HEK293 (cell line): ENCODE data around the gene PDIA5.

ENCODE experiments used
- CTCF ChIA-PET: fragments of 350-600 bp; formaldehyde crosslinking; extraction: SDS; loops from one replicate; lab custom pipeline; 2021; ENCODE audit warnings: antibody characterized with exemption; lab: Yijun Ruan, JAX
- POLR2A ChIA-PET: fragments of 300-600 bp; formaldehyde crosslinking; extraction: SDS; loops from one replicate; lab custom pipeline; 2020; ENCODE audit warnings: antibody characterized with exemption, inconsistent platforms; lab: Yijun Ruan, JAX
- H3K27ac ChIP-seq: fragments of 200-500 bp; sonication (Bioruptor generic); 2 replicates; pipeline ENCODE4 v1.5.1; 2014; ENCODE audit warnings: low read depth, low read length, control low read depth, inconsistent platforms; ENCODE audit errors: extremely low read depth
- H3K36me3 ChIP-seq, 2 experiments: fragments of 200-500 bp in 1 of 2; sonication (Bioruptor generic) in 1 of 2; 1 replicate in 1 of 2; 2 replicates in 1 of 2; pipeline ENCODE4 v1.5.1; 2014 to 2017; ENCODE audit warnings: inconsistent platforms in 2 of 2, low read length in 2 of 2; ENCODE audit not compliant: control insufficient read depth in 2 of 2, insufficient read depth in 1 of 2
- H3K4me1 ChIP-seq: fragments of 200-500 bp; sonication (Bioruptor generic); 2 replicates; pipeline ENCODE4 v1.5.1; 2014; ENCODE audit warnings: mild to moderate bottlenecking, low read length, inconsistent platforms; ENCODE audit not compliant: control insufficient read depth, insufficient read depth
- H3K4me3 ChIP-seq: 2 replicates; pipeline ENCODE4 v1.5.1; 2011; ENCODE audit warnings: low read depth, mild to moderate bottlenecking, control low read depth, low read length, moderate library complexity
- H3K9me3 ChIP-seq: fragments of 200-500 bp; sonication (Bioruptor generic); 2 replicates; pipeline ENCODE4 v1.5.1; 2014; ENCODE audit warnings: low read depth, low read length, inconsistent platforms; ENCODE audit not compliant: control insufficient read depth, insufficient read depth
- BCL6B ChIP-seq: fragments of 450-650 bp; formaldehyde crosslinking; IDR thresholded peaks from 2 replicates; pipeline ENCODE4 v1.5.1; 2017; ENCODE audit warnings: missing biosample characterization, missing genetic modification characterization
- HOXD13 ChIP-seq: sonication (generic); formaldehyde crosslinking; IDR thresholded peaks from 2 replicates; pipeline ENCODE4 v1.8.0; 2022; ENCODE audit warnings: missing genetic modification reagents, borderline replicate concordance
- INSM2 ChIP-seq: fragments of 450-650 bp; formaldehyde crosslinking; IDR thresholded peaks from 2 replicates; pipeline ENCODE4 v1.5.1; 2016; ENCODE audit warnings: missing biosample characterization, missing genetic modification characterization
- MEIS1 ChIP-seq: sonication (generic); formaldehyde crosslinking; IDR thresholded peaks from 2 replicates; pipeline ENCODE4 v1.8.1; 2022; ENCODE audit warnings: missing genetic modification reagents, mild to moderate bottlenecking, borderline replicate concordance
- TCF7L2 ChIP-seq: IDR thresholded peaks from 2 replicates; pipeline ENCODE4 v1.6.1; 2011; ENCODE audit warnings: low read depth, mild to moderate bottlenecking, inconsistent platforms, low read length, moderate library complexity, borderline replicate concordance
- YY1 ChIP-seq: fragments of 450-650 bp; formaldehyde crosslinking; IDR thresholded peaks from 2 replicates; pipeline ENCODE4 v1.5.1; 2018; ENCODE audit warnings: missing biosample characterization, missing genetic modification characterization
- YY2 ChIP-seq: fragments of 450-650 bp; formaldehyde crosslinking; IDR thresholded peaks from 2 replicates; pipeline ENCODE4 v1.5.1; 2016; ENCODE audit warnings: missing biosample characterization, missing genetic modification characterization
- ZBTB1 ChIP-seq: fragments of 450-650 bp; formaldehyde crosslinking; IDR thresholded peaks from 2 replicates; pipeline ENCODE4 v1.5.1; 2016; ENCODE audit warnings: missing biosample characterization, missing genetic modification characterization
- ZBTB21 ChIP-seq: fragments of 450-650 bp; formaldehyde crosslinking; IDR thresholded peaks from 2 replicates; pipeline ENCODE4 v1.5.1; 2017; ENCODE audit warnings: missing biosample characterization, missing genetic modification characterization
- ZBTB8A ChIP-seq: fragments of 450-650 bp; formaldehyde crosslinking; IDR thresholded peaks from 2 replicates; pipeline ENCODE4 v1.5.1; 2016; ENCODE audit warnings: missing biosample characterization, missing genetic modification characterization
- ZNF114 ChIP-seq: fragments of 450-650 bp; formaldehyde crosslinking; IDR thresholded peaks from 2 replicates; pipeline ENCODE4 v1.5.0; 2017; ENCODE audit warnings: missing biosample characterization, missing genetic modification characterization
- ZNF133 ChIP-seq: fragments of 450-650 bp; formaldehyde crosslinking; IDR thresholded peaks from 2 replicates; pipeline ENCODE4 v1.5.1; 2016; ENCODE audit warnings: missing biosample characterization, missing genetic modification characterization
- ZNF221 ChIP-seq: fragments of 450-650 bp; formaldehyde crosslinking; IDR thresholded peaks from 2 replicates; pipeline ENCODE4 v1.5.1; 2017; ENCODE audit warnings: missing biosample characterization, missing genetic modification characterization, borderline replicate concordance
- ZNF394 ChIP-seq: fragments of 450-650 bp; formaldehyde crosslinking; IDR thresholded peaks from 2 replicates; pipeline ENCODE4 v1.5.1; 2016; ENCODE audit warnings: missing biosample characterization, missing genetic modification characterization, mild to moderate bottlenecking, moderate library complexity, borderline replicate concordance
- ZNF404 ChIP-seq: fragments of 450-650 bp; formaldehyde crosslinking; IDR thresholded peaks from 2 replicates; pipeline ENCODE4 v1.5.1; 2017; ENCODE audit warnings: missing biosample characterization, missing genetic modification characterization
- ZNF48 ChIP-seq: fragments of 450-650 bp; formaldehyde crosslinking; IDR thresholded peaks from 2 replicates; pipeline ENCODE4 v1.5.1; 2016; ENCODE audit warnings: missing biosample characterization, missing genetic modification characterization
- ZNF610 ChIP-seq: fragments of 450-650 bp; formaldehyde crosslinking; IDR thresholded peaks from 2 replicates; pipeline ENCODE4 v1.5.1; 2016; ENCODE audit warnings: missing biosample characterization, missing genetic modification characterization, borderline replicate concordance
- ZNF639 ChIP-seq: fragments of 450-650 bp; formaldehyde crosslinking; IDR thresholded peaks from 2 replicates; pipeline ENCODE4 v1.5.1; 2016; ENCODE audit warnings: missing biosample characterization, missing genetic modification characterization
- ZNF654 ChIP-seq: fragments of 450-650 bp; formaldehyde crosslinking; IDR thresholded peaks from 2 replicates; pipeline ENCODE4 v1.5.1; 2016; ENCODE audit warnings: low read depth, missing biosample characterization, missing genetic modification characterization
- ZNF677 ChIP-seq: fragments of 450-650 bp; IDR thresholded peaks from 2 replicates; pipeline ENCODE4 v1.5.0; 2018; ENCODE audit warnings: missing biosample characterization, mild to moderate bottlenecking, missing genetic modification characterization, moderate library complexity
- ZNF791 ChIP-seq: fragments of 450-650 bp; formaldehyde crosslinking; IDR thresholded peaks from 2 replicates; pipeline ENCODE4 v1.5.1; 2016; ENCODE audit warnings: missing biosample characterization, missing genetic modification characterization
- ZSCAN4 ChIP-seq: fragments of 450-650 bp; formaldehyde crosslinking; IDR thresholded peaks from 2 replicates; pipeline ENCODE4 v1.5.1; 2017; ENCODE audit warnings: missing biosample characterization, missing genetic modification characterization
- TF ChIP-seq, protein P1 (sequence below): sonication (generic); formaldehyde crosslinking; IDR thresholded peaks from 2 replicates; pipeline ENCODE4 v1.8.1; 2022; ENCODE audit warnings: mild to moderate bottlenecking, moderate library complexity, missing genetic modification reagents
- TF ChIP-seq, protein P2 (sequence below): IDR thresholded peaks from 2 replicates; pipeline ENCODE4 v1.6.1; 2011; ENCODE audit warnings: mild to moderate bottlenecking, low read depth, low read length, borderline replicate concordance
- TF ChIP-seq, protein P3 (sequence below): fragments of 450-650 bp; formaldehyde crosslinking; IDR thresholded peaks from 2 replicates; pipeline ENCODE4 v1.5.1; 2016; ENCODE audit warnings: missing biosample characterization, missing genetic modification characterization

PDIA5 gene

DNA sequence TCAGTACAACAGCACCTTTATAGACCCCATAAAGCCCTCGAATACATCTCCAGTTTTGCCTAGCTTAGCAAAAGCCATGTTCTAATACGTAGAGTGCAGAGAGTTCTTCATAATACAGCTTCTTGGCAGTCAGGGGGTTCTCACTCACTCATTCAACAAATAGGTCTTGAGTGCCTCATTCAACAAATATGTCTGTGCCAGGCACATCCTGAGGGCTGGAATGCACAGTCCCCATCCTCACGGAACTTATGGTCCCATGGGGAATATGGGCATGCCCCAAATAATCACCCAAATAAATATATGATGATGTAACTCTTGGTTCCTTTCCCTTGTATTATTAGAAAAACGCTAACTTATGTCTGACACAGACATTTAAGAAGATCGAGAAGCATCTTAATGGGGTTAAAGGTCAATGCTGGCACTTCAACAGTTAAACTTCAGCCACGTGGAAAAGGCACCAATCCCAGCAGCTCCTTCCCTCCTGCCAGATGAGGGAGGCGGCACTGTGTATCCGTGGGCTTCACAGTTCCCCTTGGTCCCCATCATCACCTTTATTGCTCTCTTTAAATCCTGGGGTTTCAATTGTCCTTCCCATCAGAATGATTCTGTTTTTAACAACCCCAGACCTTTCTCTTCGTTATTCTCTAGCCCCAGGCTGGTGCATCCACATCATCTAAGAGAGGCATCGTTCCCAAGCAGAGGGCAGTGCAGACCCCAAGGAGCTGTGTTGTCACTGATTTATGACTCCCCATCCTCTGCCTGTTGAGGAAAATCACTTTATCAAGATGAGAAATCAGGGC is 20.4 kb upstream of the PDIA5 start:
- no peak overlapping the region for H3K27ac ChIP-seq
- H3K4me3 ChIP-seq: no peak overlapping the region
- no peaks in the 10 kb centered on the region for H3K9me3 ChIP-seq
- ChIA-PET POLR2A (no interaction called here), CTCF (no interaction called here)
- no peaks in the 10 kb centered on the region for H3K36me3 ChIP-seq
- TF ChIP-seq HOXD13 (CRISPR knock-in tag) (no peak), BCL6B (tag by site-specific recombination) (no peak), ZSCAN4 (tag by site-specific recombination) (no peak), MEIS1 (no peak), ZNF114 (tag by site-specific recombination) (no peak), ZNF677 (tag by site-specific recombination) (no peak), ZNF48 (tag by site-specific recombination) (no peak), YY1 (tag by site-specific recombination) (no peak), ZNF133 (no peak), ZNF654 (no peak), ZNF791 (tag by site-specific recombination) (no peak), ZNF404 (tag by site-specific recombination) (no peak), ZBTB1 (tag by site-specific recombination) (no peak), ZBTB8A (tag by site-specific recombination) (no peak), ZNF394 (tag by site-specific recombination) (no peak)
- TF ChIP-seq, protein P1, sequence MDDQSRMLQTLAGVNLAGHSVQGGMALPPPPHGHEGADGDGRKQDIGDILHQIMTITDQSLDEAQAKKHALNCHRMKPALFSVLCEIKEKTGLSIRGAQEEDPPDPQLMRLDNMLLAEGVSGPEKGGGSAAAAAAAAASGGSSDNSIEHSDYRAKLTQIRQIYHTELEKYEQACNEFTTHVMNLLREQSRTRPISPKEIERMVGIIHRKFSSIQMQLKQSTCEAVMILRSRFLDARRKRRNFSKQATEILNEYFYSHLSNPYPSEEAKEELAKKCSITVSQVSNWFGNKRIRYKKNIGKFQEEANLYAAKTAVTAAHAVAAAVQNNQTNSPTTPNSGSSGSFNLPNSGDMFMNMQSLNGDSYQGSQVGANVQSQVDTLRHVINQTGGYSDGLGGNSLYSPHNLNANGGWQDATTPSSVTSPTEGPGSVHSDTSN (CRISPR knock-in tag): no peak
- TF ChIP-seq, protein P2, sequence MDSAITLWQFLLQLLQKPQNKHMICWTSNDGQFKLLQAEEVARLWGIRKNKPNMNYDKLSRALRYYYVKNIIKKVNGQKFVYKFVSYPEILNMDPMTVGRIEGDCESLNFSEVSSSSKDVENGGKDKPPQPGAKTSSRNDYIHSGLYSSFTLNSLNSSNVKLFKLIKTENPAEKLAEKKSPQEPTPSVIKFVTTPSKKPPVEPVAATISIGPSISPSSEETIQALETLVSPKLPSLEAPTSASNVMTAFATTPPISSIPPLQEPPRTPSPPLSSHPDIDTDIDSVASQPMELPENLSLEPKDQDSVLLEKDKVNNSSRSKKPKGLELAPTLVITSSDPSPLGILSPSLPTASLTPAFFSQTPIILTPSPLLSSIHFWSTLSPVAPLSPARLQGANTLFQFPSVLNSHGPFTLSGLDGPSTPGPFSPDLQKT: no peak
- no peaks in the 10 kb centered on the region for H3K4me1 ChIP-seq

DNA sequence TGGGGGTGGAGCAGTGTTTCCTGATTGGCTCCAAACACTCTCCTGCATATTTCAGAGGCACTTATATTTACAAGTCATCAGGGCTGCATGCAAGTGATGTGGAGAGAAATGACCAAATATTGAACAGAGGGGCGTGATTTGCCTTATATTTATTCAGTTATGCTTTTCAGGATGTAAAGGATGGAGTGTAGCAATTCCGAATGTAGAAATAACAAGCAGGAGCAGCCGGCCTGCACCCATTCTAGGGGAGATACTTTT is 19.8 kb upstream of the PDIA5 start:
- ChIA-PET CTCF (no interaction called here), POLR2A (no interaction called here)
- no peaks in the 10 kb centered on the region for H3K9me3 ChIP-seq
- H3K4me3 ChIP-seq: no peak overlapping the region
- H3K27ac ChIP-seq: no peak overlapping the region
- H3K36me3 ChIP-seq: no peaks in the 10 kb centered on the region
- H3K4me1 ChIP-seq: no peaks in the 10 kb centered on the region
- no peak for TF ChIP-seq ZNF221
- TF ChIP-seq, protein P3, sequence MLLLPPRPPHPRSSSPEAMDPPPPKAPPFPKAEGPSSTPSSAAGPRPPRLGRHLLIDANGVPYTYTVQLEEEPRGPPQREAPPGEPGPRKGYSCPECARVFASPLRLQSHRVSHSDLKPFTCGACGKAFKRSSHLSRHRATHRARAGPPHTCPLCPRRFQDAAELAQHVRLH (tag by site-specific recombination): no peak
- no peak for TF ChIP-seq ZBTB21 (tag by site-specific recombination)
- no peak for TF ChIP-seq INSM2 (tag by site-specific recombination)
- no peak for TF ChIP-seq YY2 (tag by site-specific recombination)
- TF ChIP-seq ZNF610 (tag by site-specific recombination): no peak
- no peak for TF ChIP-seq ZNF404 (tag by site-specific recombination)
- no peak for TF ChIP-seq TCF7L2
- TF ChIP-seq BCL6B (tag by site-specific recombination): no peak
- no peak for TF ChIP-seq ZNF639
